A549 (cell line): ENCODE data around the gene MPND. TPM values are rescaled to one million over a fixed set of nuclear protein-coding genes. Genes with fewer than 3 reads are reported as not detected.

Experiments
- ATAC-seq, 2 experiments: fragments of 200-7000 bp in 1 of 2; fragments of >200 bp in 1 of 2; cut with Nextera tagmentation in 1 of 2; cut with Tn5 transposase in 1 of 2; 3 replicates each; pipeline versions ENCODE4 v1.8.0 to v1.9.1; 2018 to 2020; ENCODE audit warnings: mild to moderate bottlenecking in 1 of 2, moderate library complexity in 1 of 2
- CTCF ChIA-PET: fragments of 300-600 bp; sonication (Branson Sonifier 250); formaldehyde crosslinking; extraction: SDS; loops from one replicate; lab custom pipeline; 2021; ENCODE audit warnings: antibody characterized with exemption, inconsistent platforms; lab: Yijun Ruan, JAX
- POLR2A ChIA-PET: fragments of 350-600 bp; formaldehyde crosslinking; extraction: SDS; loops from one replicate; lab custom pipeline; 2021; ENCODE audit warnings: antibody characterized with exemption, inconsistent platforms; lab: Yijun Ruan, JAX
- DNase-seq, 2 experiments: peaks; one replicate each; pipeline versions ENCODE4 v3.0.0 to v3.0.0-alpha.2; 2011 to 2016; ENCODE audit warnings: low read depth in 1 of 2, low spot score in 1 of 2
- FAIRE-seq: peaks from 2 replicates; lab custom pipeline; 2011; peaks lifted over from hg19 to GRCh38; lab: Jason Lieb, UNC
- H3K27ac ChIP-seq, 2 experiments: fragments of >200 bp; sonication (Bioruptor Twin); formaldehyde crosslinking; 3 replicates each; pipeline ENCODE4 v1.5.1; 2016 to 2017
- H3K4me1 ChIP-seq: fragments of >200 bp; sonication (Bioruptor Twin); formaldehyde crosslinking; 3 replicates; pipeline ENCODE4 v1.6.1; 2016
- H3K4me2 ChIP-seq: fragments of >200 bp; sonication (Bioruptor Twin); formaldehyde crosslinking; 3 replicates; pipeline ENCODE4 v1.6.1; 2016
- H3K4me3 ChIP-seq: fragments of >200 bp; sonication (Bioruptor Twin); formaldehyde crosslinking; 3 replicates; pipeline ENCODE4 v1.5.1; 2016
- H3K9me3 ChIP-seq: fragments of >200 bp; sonication (Bioruptor Twin); formaldehyde crosslinking; 3 replicates; pipeline ENCODE4 v1.6.1; 2016
- BHLHE40 ChIP-seq: IDR thresholded peaks from 2 replicates; pipeline ENCODE4 v1.6.1; 2012; ENCODE audit warnings: low read depth, low read length, inconsistent platforms
- EHF ChIP-seq: fragments of 250-450 bp; sonication (Bioruptor Pico); IDR thresholded peaks from 2 replicates; pipeline ENCODE4 v1.5.0; 2020; ENCODE audit warnings: mild to moderate bottlenecking
- GATA3 ChIP-seq: IDR thresholded peaks from 2 replicates; pipeline ENCODE4 v1.6.1; 2012; ENCODE audit warnings: borderline replicate concordance
- KDM1A ChIP-seq: fragments of 200-600 bp; sonication (generic); IDR thresholded peaks from 2 replicates; pipeline ENCODE4 v1.6.1; 2016; ENCODE audit warnings: low read depth, mild to moderate bottlenecking
- NFE2L2 ChIP-seq: fragments of 150-350 bp; conservative IDR thresholded peaks from 2 replicates; pipeline ENCODE4 v1.6.1; 2014; ENCODE audit warnings: low read length
- NPAS2 ChIP-seq: fragments of 250-450 bp; sonication (Bioruptor Pico); IDR thresholded peaks from 2 replicates; pipeline ENCODE4 v1.8.0; 2022; ENCODE audit warnings: mild to moderate bottlenecking, moderate library complexity, borderline replicate concordance
- NR3C1 ChIP-seq: fragments of >200 bp; sonication (Bioruptor Twin); formaldehyde crosslinking; IDR thresholded peaks from 3 replicates; pipeline ENCODE4 v1.6.1; 2017
- POLR2AphosphoS2 ChIP-seq: conservative IDR thresholded peaks from 2 replicates; pipeline ENCODE4 v1.6.1; 2012; ENCODE audit warnings: low read length, improper control_type of control experiment, inconsistent platforms
- RCOR1 ChIP-seq: fragments of 150-350 bp; IDR thresholded peaks from 2 replicates; pipeline ENCODE4 v1.6.1; 2014; ENCODE audit warnings: antibody characterized with exemption, low read length, low read depth
- TP53 ChIP-seq: fragments of 250-450 bp; sonication (Bioruptor Pico); IDR thresholded peaks from 2 replicates; pipeline ENCODE4 v1.5.0; 2021; ENCODE audit warnings: mild to moderate bottlenecking, moderate library complexity
- ZC3H11A ChIP-seq: fragments of 450-650 bp; IDR thresholded peaks from 2 replicates; pipeline ENCODE4 v1.6.1; 2014; ENCODE audit warnings: antibody characterized with exemption, mild to moderate bottlenecking
- ZFP36 ChIP-seq: fragments of 450-650 bp; IDR thresholded peaks from 2 replicates; pipeline ENCODE4 v1.6.1; 2014; ENCODE audit warnings: borderline replicate concordance; ENCODE audit not compliant: partially characterized antibody
- ZNF302 ChIP-seq: fragments of 250-450 bp; sonication (Bioruptor Pico); IDR thresholded peaks from 2 replicates; pipeline ENCODE4 v1.9.0; 2021; ENCODE audit warnings: inconsistent platforms, mild to moderate bottlenecking, moderate library complexity
- WGBS: methylation state at CpG from one replicate; pipeline ENCODE4 v1.1.6; 2017; ENCODE audit errors: missing lambda C conversion rate; 5-methylcytosine and 5-hydroxymethylcytosine counted together
- polyA plus RNA-seq, 4 experiments: library from polyadenylated mRNA; depleted of rRNA in 3 of 4; stranded (reverse); fragments of >200 nt; fragmentation: RNase III in 1 of 4; extraction: RNeasy Plus Mini Kit Qiagen cat#74134 plus additional on column Dnase treatment in 1 of 4; gene quantifications; 2 replicates in 3 of 4; 3 replicates in 1 of 4; pipeline ENCODE4 v1.2.3, GENCODE V29; 2011 to 2017
- TF ChIP-seq, protein P1 (sequence below): IDR thresholded peaks from 2 replicates; pipeline ENCODE4 v1.6.1; 2012
- TF ChIP-seq, protein P2 (sequence below): fragments of 250-450 bp; sonication (Bioruptor Pico); IDR thresholded peaks from 2 replicates; pipeline ENCODE4 v1.5.0; 2021; ENCODE audit warnings: mild to moderate bottlenecking, moderate library complexity, borderline replicate concordance
- TF ChIP-seq, protein P3 (sequence below): fragments of 150-350 bp; IDR thresholded peaks from 2 replicates; pipeline ENCODE4 v1.6.1; 2014; ENCODE audit warnings: low read depth, mild to moderate bottlenecking, low read length
- TF ChIP-seq, protein P4 (sequence below): fragments of 200-600 bp; sonication (generic); IDR thresholded peaks from 2 replicates; pipeline ENCODE4 v1.6.1; 2016; ENCODE audit warnings: antibody characterized with exemption, mild to moderate bottlenecking, moderate library complexity

Gene MPND
- polyA plus RNA-seq, 2 of the 4 experiments (the other 2 are of a cell fraction), result 3.5 to 14.5 TPM

DNA sequence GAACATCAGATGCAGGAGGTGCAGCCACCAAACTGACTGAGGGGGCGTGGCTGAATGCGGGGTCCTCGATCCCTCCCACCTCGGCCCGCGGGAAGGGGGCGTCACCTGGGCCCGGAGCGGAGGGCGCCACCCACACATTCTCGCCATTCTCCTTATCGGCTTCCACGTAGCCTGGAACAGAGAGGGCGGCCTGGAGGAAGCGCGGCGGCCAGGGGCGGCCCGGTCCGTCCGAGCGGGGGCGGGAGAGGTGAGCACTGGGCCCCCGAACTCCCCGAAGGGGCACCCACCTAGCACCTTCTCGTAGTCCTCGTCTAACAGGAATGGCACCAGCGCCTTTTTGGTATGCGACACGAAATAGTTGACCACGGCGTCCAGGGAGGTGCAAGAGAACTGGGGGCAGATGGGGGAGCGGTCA lies 16.5 kb upstream of the MPND start:
- TF ChIP-seq GATA3 (no peak), NR3C1 (no peak)
- TF ChIP-seq, all 56 proteins: peak for 0
- CTCF ChIA-PET, result interaction anchor here (0.6 kb wide), 1 partner anchor 80 kb away, joined by 3 read pairs; no protein-coding TSS in a partner anchor
- DNase-seq (no peak), ATAC-seq (no peak), FAIRE-seq (no peak)
- 67% methylated on average over 28 of the region's 33 CpGs for WGBS
- Histone ChIP-seq H3K4me1 (no peaks in the 10 kb centered on the region), H3K9me3 (no peaks in the 10 kb centered on the region), H3K27ac (no peak overlapping the region), H3K4me2 (no peak overlapping the region), H3K4me3 (no peak overlapping the region)
- POLR2A ChIA-PET, result no interaction called here

DNA sequence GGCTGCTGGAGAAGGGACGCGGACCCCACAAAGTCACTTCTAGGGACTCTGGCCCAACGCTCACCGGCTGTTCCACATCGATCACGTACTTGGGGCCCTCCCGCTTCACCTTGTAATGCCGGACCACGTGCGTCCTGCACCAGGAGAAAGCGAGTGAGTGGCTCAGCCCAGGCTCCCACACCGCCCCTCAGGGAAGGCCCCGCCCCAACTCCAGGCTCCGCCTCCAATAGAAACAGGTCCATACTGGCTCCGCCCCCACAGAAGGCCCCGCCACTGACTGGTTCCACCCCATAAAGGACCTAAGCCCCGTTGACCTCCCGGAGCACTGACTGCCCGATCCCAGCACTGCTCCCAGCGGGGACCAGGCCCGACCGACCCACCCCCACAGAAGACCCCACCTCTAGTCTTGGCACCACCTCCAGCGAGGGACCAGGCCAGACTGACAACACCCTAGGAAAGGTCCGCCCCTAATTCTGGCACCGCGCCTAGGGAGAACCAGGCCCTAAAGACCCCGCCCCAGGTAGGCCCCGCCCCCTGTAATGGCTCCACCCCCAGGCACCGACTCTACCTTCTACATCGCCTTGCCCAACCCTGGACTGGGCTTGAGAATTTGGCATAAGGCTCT lies 16.0 kb upstream of the MPND start:
- H3K9me3 ChIP-seq, result no peaks in the 10 kb centered on the region
- no peak for FAIRE-seq
- H3K4me2 ChIP-seq, result no peak overlapping the region
- POLR2A ChIA-PET, result no interaction called here
- 84% methylated on average over 14 of the region's 30 CpGs for WGBS
- CTCF ChIA-PET, result no interaction called here
- no peaks in the 10 kb centered on the region for H3K4me1 ChIP-seq
- no peak for TF ChIP-seq TP53 (CRISPR knock-in tag)
- TF ChIP-seq, all 56 proteins: peak for 0
- ATAC-seq (peak; percentile 35 to 62; a peak in 3 of 6 replicates), DNase-seq (peak in 1 of 2 experiments; percentile 33)
- Histone ChIP-seq H3K4me3 (no peak overlapping the region), H3K27ac (no peak overlapping the region)

DNA sequence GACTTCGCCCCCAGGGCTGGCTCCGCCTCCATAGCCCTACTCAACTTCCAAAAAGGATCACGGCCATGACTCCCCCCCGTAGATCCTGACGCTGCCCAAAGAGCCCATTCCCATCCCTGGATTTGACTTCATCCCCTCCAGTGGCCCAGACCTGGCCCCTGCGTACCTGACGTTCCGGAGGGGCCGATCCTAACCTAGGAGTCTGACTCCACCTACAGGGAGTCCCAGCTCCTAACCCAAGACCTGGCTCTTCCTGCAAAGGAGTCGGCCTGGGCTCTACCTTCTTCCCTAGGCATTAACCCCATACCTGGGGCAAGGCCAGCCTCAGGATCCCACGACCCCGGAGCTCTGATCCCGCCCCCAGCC lies 15.5 kb upstream of the MPND start:
- TF ChIP-seq BHLHE40, result no peak
- TF ChIP-seq EHF (CRISPR knock-in tag), result no peak
- TF ChIP-seq GATA3, result no peak
- no peak for TF ChIP-seq POLR2AphosphoS2
- no peak for TF ChIP-seq NFE2L2
- TF ChIP-seq NPAS2, result no peak
- TF ChIP-seq ZNF302, result no peak
- TF ChIP-seq, protein P1, sequence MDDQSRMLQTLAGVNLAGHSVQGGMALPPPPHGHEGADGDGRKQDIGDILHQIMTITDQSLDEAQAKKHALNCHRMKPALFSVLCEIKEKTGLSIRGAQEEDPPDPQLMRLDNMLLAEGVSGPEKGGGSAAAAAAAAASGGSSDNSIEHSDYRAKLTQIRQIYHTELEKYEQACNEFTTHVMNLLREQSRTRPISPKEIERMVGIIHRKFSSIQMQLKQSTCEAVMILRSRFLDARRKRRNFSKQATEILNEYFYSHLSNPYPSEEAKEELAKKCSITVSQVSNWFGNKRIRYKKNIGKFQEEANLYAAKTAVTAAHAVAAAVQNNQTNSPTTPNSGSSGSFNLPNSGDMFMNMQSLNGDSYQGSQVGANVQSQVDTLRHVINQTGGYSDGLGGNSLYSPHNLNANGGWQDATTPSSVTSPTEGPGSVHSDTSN, result no peak
- TF ChIP-seq, protein P2, sequence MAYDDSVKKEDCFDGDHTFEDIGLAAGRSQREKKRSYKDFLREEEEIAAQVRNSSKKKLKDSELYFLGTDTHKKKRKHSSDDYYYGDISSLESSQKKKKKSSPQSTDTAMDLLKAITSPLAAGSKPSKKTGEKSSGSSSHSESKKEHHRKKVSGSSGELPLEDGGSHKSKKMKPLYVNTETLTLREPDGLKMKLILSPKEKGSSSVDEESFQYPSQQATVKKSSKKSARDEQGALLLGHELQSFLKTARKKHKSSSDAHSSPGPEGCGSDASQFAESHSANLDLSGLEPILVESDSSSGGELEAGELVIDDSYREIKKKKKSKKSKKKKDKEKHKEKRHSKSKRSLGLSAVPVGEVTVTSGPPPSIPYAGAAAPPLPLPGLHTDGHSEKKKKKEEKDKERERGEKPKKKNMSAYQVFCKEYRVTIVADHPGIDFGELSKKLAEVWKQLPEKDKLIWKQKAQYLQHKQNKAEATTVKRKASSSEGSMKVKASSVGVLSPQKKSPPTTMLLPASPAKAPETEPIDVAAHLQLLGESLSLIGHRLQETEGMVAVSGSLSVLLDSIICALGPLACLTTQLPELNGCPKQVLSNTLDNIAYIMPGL (CRISPR knock-in tag), result no peak
- TF ChIP-seq, protein P3, sequence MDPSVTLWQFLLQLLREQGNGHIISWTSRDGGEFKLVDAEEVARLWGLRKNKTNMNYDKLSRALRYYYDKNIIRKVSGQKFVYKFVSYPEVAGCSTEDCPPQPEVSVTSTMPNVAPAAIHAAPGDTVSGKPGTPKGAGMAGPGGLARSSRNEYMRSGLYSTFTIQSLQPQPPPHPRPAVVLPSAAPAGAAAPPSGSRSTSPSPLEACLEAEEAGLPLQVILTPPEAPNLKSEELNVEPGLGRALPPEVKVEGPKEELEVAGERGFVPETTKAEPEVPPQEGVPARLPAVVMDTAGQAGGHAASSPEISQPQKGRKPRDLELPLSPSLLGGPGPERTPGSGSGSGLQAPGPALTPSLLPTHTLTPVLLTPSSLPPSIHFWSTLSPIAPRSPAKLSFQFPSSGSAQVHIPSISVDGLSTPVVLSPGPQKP, result no peak
- TF ChIP-seq, protein P4, sequence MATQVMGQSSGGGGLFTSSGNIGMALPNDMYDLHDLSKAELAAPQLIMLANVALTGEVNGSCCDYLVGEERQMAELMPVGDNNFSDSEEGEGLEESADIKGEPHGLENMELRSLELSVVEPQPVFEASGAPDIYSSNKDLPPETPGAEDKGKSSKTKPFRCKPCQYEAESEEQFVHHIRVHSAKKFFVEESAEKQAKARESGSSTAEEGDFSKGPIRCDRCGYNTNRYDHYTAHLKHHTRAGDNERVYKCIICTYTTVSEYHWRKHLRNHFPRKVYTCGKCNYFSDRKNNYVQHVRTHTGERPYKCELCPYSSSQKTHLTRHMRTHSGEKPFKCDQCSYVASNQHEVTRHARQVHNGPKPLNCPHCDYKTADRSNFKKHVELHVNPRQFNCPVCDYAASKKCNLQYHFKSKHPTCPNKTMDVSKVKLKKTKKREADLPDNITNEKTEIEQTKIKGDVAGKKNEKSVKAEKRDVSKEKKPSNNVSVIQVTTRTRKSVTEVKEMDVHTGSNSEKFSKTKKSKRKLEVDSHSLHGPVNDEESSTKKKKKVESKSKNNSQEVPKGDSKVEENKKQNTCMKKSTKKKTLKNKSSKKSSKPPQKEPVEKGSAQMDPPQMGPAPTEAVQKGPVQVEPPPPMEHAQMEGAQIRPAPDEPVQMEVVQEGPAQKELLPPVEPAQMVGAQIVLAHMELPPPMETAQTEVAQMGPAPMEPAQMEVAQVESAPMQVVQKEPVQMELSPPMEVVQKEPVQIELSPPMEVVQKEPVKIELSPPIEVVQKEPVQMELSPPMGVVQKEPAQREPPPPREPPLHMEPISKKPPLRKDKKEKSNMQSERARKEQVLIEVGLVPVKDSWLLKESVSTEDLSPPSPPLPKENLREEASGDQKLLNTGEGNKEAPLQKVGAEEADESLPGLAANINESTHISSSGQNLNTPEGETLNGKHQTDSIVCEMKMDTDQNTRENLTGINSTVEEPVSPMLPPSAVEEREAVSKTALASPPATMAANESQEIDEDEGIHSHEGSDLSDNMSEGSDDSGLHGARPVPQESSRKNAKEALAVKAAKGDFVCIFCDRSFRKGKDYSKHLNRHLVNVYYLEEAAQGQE, result no peak
- no peak for TF ChIP-seq KDM1A
- TF ChIP-seq ZC3H11A, result no peak
- TF ChIP-seq ZFP36, result no peak
- no peak for TF ChIP-seq RCOR1

More for the DNA sequence above, 15.5 kb upstream of the MPND start:
- POLR2A ChIA-PET, result no interaction called here
- CTCF ChIA-PET, result interaction anchor here (0.8 kb wide), 1 partner anchor 124 kb away, joined by 3 read pairs; no protein-coding TSS in a partner anchor
- H3K4me3 ChIP-seq, result no peak overlapping the region
- no peak overlapping the region for H3K4me2 ChIP-seq
- H3K27ac ChIP-seq, result no peak overlapping the region
- WGBS, result 95% methylated on average over 6 of the region's 13 CpGs
- FAIRE-seq (no peak), DNase-seq (no peak), ATAC-seq (peak in 1 of 2 experiments; percentile 7; a peak in 2 of 6 replicates)
- no peaks in the 10 kb centered on the region for H3K9me3 ChIP-seq
- no peaks in the 10 kb centered on the region for H3K4me1 ChIP-seq
